Tibial nerve (tissue), 4 donors: ENCODE measurements around the gene ASTN1. TPM values are rescaled to one million over a fixed set of nuclear protein-coding genes. Genes with fewer than 3 reads are reported as not detected.

Experiments
- DNase-seq, 2 donors: peaks; one replicate each; pipeline ENCODE4 v3.0.0-alpha.2; 2019; ENCODE audit warnings: low spot score in 2 of 2
- H3K27ac ChIP-seq, 4 donors: fragments of 200-600 bp; sonication (generic) in 3 of 4; one replicate each; pipeline ENCODE4 v1.5.1; 2017 to 2019; ENCODE audit warnings: mild to moderate bottlenecking in 1 of 4
- H3K27me3 ChIP-seq, 2 donors: fragments of 200-600 bp; sonication (generic) in 1 of 2; one replicate each; pipeline versions ENCODE4 v1.5.1 to v1.6.0; 2017 to 2019
- H3K36me3 ChIP-seq, 3 donors: fragments of 200-600 bp; sonication (generic); one replicate each; pipeline ENCODE4 v1.5.1; 2018 to 2019
- H3K4me1 ChIP-seq, 4 donors: fragments of 200-600 bp; sonication (generic) in 3 of 4; one replicate each; pipeline ENCODE4 v1.5.1; 2017 to 2019
- H3K4me3 ChIP-seq, 4 donors: fragments of 200-600 bp; sonication (generic) in 3 of 4; one replicate each; pipeline ENCODE4 v1.5.1; 2017 to 2019; ENCODE audit warnings: mild to moderate bottlenecking in 1 of 4, moderate library complexity in 1 of 4
- H3K9me3 ChIP-seq, 4 donors: fragments of 200-600 bp; sonication (generic) in 3 of 4; one replicate each; pipeline ENCODE4 v1.5.1; 2017 to 2019
- CTCF ChIP-seq, 5 experiments: fragments of 200-600 bp in 3 of 5; fragments of 450-650 bp in 2 of 5; sonication (generic) in 3 of 5; IDR thresholded peaks; one replicate each; pipeline ENCODE4 v1.5.1; 2016 to 2019; ENCODE audit warnings: antibody characterized with exemption in 5 of 5, mild to moderate bottlenecking in 3 of 5, moderate library complexity in 2 of 5
- EP300 ChIP-seq, 2 donors: sonication (generic); formaldehyde crosslinking; IDR thresholded peaks; one replicate each; pipeline ENCODE4 v1.6.1; 2017; ENCODE audit warnings: antibody characterized with exemption in 2 of 2, mild to moderate bottlenecking in 1 of 2
- POLR2A ChIP-seq, 2 donors: fragments of 450-650 bp; IDR thresholded peaks; one replicate each; pipeline ENCODE4 v1.6.1; 2017; ENCODE audit warnings: antibody characterized with exemption in 2 of 2, mild to moderate bottlenecking in 2 of 2, moderate library complexity in 2 of 2
- WGBS, 2 donors: methylation state at CpG; one replicate each; pipeline ENCODE4 v1.1.5; 2018; 5-methylcytosine and 5-hydroxymethylcytosine counted together
- total RNA-seq, 4 donors: library from RNA; depleted of rRNA; stranded (reverse); fragments of >200 nt; gene quantifications; one replicate each; pipeline ENCODE4 v1.1.0, GENCODE V29; 2016

Gene ASTN1
- total RNA-seq, 4 donors from 2014 or later = 0.30 to 0.63 TPM; not detected in 2

GRCh38 chr1:176943783-176944182, 220.7 kb downstream of the ASTN1 start:
- Histone ChIP-seq H3K4me1 (no peaks in the 10 kb centered on the region), H3K27me3 (no peaks in the 10 kb centered on the region), H3K9me3 (no peaks in the 10 kb centered on the region), H3K4me3 (no peak overlapping the region), H3K27ac (no peak overlapping the region), H3K36me3 (no peaks in the 10 kb centered on the region)
- no peak for DNase-seq
- no peak for TF ChIP-seq EP300 (IDR thresholded peaks at IDR 0.05)
- TF ChIP-seq POLR2A (IDR thresholded peaks at IDR 0.05) = no peak
- TF ChIP-seq CTCF (IDR thresholded peaks at IDR 0.05) = no peak
- WGBS, 2 donors = 77 to 83% methylated on average over 4 of the region's 4 CpGs

- no peak overlapping the region for H3K4me3 ChIP-seq
- no peak for TF ChIP-seq CTCF (IDR thresholded peaks at IDR 0.05)
- no peak for TF ChIP-seq POLR2A (IDR thresholded peaks at IDR 0.05)
- no peaks in the 10 kb centered on the region for H3K27me3 ChIP-seq
- no peak overlapping the region for H3K27ac ChIP-seq
- H3K9me3 ChIP-seq = no peaks in the 10 kb centered on the region
- H3K36me3 ChIP-seq = no peaks in the 10 kb centered on the region
- 88 to 90% methylated on average over 1 of the region's 1 CpG for WGBS, 2 donors
- no peak for DNase-seq
- no peaks in the 10 kb centered on the region for H3K4me1 ChIP-seq
Observed at GRCh38 chr1:176942346-176942745, 222.2 kb downstream of the ASTN1 start.

- Histone ChIP-seq H3K4me3 (no peak overlapping the region), H3K4me1 (no peaks in the 10 kb centered on the region), H3K36me3 (no peaks in the 10 kb centered on the region), H3K27me3 (no peaks in the 10 kb centered on the region), H3K27ac (no peak overlapping the region), H3K9me3 (no peaks in the 10 kb centered on the region)
- WGBS, 2 donors = 62 to 63% methylated on average over 2 of the region's 2 CpGs
- DNase-seq = no peak
- TF ChIP-seq EP300 (IDR thresholded peaks at IDR 0.05) (no peak), POLR2A (IDR thresholded peaks at IDR 0.05) (no peak), CTCF (IDR thresholded peaks at IDR 0.05) (no peak)
Observed at GRCh38 chr1:176939993-176940392, 224.5 kb downstream of the ASTN1 start.

- DNase-seq = no peak
Observed at GRCh38 chr1:176938375-176938774, 226.1 kb downstream of the ASTN1 start.

GRCh38 chr1:176934370-176934769, 230.1 kb downstream of the ASTN1 start:
- no peak overlapping the region for H3K27ac ChIP-seq
- no peaks in the 10 kb centered on the region for H3K36me3 ChIP-seq
- 89% methylated on average over 4 of the region's 4 CpGs for WGBS, 2 donors
- DNase-seq = no peak
- H3K4me3 ChIP-seq = no peak overlapping the region
- H3K4me1 ChIP-seq = no peaks in the 10 kb centered on the region
- H3K27me3 ChIP-seq = no peaks in the 10 kb centered on the region
- H3K9me3 ChIP-seq = no peaks in the 10 kb centered on the region
- no peak for TF ChIP-seq EP300 (IDR thresholded peaks at IDR 0.05)
- no peak for TF ChIP-seq POLR2A (IDR thresholded peaks at IDR 0.05)
- no peak for TF ChIP-seq CTCF (IDR thresholded peaks at IDR 0.05)

More at GRCh38 chr1:176938375-176938774, 226.1 kb downstream of the ASTN1 start:
- WGBS, 2 donors = 84 to 88% methylated on average over 1 of the region's 1 CpG
- Histone ChIP-seq H3K4me1 (no peaks in the 10 kb centered on the region), H3K4me3 (no peak overlapping the region), H3K9me3 (no peaks in the 10 kb centered on the region), H3K27me3 (no peaks in the 10 kb centered on the region), H3K27ac (no peak overlapping the region), H3K36me3 (no peaks in the 10 kb centered on the region)
- no peak for TF ChIP-seq CTCF (IDR thresholded peaks at IDR 0.05)
- TF ChIP-seq EP300 (IDR thresholded peaks at IDR 0.05) = no peak
- no peak for TF ChIP-seq POLR2A (IDR thresholded peaks at IDR 0.05)
